CD4-positive, alpha-beta T cell treated with Interleukin-12 subunit alpha and Interleukin-12 subunit beta, for 1 hour (primary cell): ENCODE data around the gene TPRA1.
"Not testable (repeated sequence)": the region's sequence is repeated elsewhere in the genome, so short reads cannot be mapped to it uniquely, and the experiment has no call there.

Source experiments
- DNase-seq: peaks from one replicate; pipeline ENCODE4 v3.0.0-alpha.2; 2020

TPRA1 gene

DNA sequence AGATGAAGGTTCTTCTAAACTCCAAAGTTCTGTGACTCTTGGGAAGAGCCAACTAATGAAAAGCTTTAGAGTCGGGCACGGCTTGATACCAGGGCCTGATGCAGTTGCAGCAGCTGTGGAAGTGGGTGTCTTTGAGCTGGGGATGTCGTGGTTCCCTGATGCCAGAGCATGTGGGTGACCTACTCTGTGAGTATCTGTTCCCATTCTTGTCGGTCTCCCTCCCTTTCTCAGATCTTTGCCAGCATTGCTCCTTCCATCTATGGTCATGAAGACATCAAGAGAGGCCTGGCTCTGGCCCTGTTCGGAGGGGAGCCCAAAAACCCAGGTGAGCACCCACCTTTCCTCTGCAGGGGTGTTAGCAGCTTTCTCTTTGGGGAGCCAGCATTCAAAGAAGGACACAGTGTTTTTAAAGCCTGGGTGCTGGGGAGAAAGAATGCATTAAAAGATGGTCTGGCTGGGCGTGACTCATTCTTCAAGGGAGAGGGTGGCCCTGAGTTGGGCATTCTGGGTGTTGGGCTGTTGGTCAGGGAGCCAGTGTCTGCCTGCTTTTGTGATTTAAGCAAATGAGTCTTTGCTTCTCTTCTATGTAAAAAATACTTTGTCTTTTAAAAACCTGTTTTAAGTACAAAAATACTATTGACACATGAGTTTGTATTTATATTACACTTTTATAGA, 25.2 kb upstream of the TPRA1 start:
- no peak for DNase-seq

DNA sequence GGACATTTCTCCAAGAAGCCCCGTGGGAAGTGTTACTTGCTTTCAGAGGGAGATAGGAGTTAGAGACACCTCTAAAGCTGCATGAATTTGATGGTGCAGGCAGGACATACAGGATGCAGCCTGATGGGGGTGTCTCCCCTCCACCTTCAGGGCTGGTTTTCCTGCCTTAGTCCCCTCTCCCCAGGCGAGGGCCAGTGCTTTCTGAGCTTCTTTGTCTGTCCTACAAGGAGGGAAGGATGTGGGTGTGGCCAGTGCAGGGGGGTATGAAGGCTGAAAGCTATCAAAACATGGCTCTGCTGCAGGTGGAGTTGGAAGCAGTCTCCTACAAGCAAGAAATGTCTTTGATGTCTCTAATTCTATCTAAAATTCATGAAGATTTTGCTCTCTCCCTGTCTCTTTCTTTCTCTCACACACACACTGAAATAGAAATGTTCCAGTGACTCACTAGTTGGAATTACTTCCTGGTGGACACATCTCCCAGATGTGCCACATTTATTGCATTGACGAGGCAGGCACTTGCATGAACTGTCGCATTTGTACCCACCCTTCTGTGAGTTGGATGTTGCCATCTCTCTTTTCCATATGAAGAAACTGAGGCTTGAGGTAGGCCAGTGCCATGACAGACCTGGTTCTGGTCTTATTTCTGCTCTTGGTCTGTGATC, 24.5 kb upstream of the TPRA1 start:
- DNase-seq = no peak

- DNase-seq = no peak
Measured at GRCh38 chr3:127613406-127613805, 22.9 kb upstream of the TPRA1 start.

- DNase-seq = no peak
Measured at GRCh38 chr3:127612966-127613365, 22.4 kb upstream of the TPRA1 start.

- no peak for DNase-seq
Measured at GRCh38 chr3:127611251-127611650, 20.7 kb upstream of the TPRA1 start.

- no peak for DNase-seq
Measured at GRCh38 chr3:127610105-127610504, 19.6 kb upstream of the TPRA1 start.

DNA sequence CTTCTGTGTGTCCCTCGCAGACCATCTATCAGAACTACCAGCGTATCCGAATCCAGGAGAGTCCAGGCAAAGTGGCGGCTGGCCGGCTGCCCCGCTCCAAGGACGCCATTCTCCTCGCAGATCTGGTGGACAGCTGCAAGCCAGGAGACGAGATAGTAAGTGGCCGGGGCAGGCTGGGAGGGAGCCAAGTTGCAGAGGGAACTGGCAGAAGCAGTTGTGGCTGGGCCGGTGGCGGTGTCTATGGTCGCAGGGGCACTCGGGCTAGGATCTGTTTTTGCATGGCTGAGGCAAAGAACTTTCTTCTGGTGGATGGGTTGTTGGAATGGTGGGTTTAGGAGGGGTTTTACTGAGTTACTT, 17.8 kb upstream of the TPRA1 start:
- DNase-seq = no peak

DNA sequence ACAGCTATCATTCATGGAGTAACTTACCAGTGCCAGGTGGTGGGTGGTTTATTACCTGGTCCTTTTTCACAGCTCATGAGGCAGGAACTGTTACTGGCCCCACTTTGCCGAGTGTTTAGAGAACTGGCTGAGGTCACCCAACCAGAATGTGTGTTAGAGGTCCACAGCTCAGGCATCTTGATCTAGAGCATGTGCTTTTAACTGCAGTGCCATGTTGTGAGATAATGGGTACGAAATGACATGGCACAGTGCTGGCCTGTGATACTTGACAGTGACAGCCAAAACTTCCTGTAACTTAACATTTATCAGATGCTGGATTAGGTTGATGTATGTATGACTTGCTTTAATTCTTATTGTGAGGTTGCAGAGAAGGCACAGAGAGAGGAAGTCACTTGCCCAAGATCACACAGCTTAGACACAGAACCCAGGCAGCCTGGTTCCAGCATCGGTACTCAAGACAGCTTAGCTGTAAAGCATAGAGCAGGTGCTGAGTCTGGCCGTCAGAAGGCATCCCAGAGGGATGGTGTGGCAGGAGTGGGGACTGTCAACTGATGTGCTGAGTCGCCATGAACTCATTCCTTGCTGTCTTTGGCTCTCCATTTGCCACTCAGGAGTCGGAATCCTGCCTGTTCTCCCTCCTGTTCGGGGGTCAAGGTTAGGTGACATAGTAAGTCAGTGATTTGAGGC, 17.3 kb upstream of the TPRA1 start:
- no peak for DNase-seq

GRCh38 chr3:127606981-127607595, 16.6 kb upstream of the TPRA1 start:
- no peak for DNase-seq

GRCh38 chr3:127606086-127606805, 15.7 kb upstream of the TPRA1 start:
- DNase-seq = no peak

- DNase-seq = not testable (repeated sequence)
Measured at GRCh38 chr3:127605547-127605946, 15.0 kb upstream of the TPRA1 start.

- no peak for DNase-seq
Measured at GRCh38 chr3:127604546-127605165, 14.1 kb upstream of the TPRA1 start.

GRCh38 chr3:127604035-127604434, 13.5 kb upstream of the TPRA1 start:
- no peak for DNase-seq

DNA sequence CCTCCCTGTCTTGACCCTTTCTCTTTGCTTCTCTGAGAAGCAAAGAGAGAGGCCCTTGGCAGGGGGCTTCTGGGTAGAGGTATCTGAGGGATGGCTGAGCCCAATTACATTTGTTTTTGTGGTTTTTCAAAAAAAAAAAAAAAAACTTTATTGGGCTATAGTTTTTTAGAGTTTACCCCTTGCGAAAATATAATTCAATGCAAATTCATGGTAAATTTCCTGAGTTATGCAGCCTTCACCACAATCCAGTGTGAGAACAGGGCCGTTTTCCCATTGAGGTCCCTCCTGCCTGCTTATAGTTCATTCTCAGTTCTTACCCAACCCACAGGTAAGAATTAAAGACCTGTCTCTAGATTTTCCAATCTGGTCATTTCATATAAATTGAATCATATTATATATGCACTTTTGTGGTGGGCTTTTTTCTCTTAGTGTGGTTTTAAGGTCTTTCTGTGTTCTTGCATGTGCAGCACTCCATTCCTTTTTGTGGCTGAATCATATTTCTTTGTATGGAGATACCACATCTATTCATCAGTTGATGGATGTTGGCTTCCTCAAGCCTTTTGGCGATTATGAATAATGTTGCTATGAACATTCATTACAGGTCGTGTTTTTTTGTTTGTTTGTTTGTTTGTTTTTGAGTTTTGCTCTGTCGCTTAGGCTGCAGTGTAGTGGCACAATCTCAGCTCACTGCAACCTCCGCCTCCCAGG, 10.4 kb upstream of the TPRA1 start:
- no peak for DNase-seq

DNA sequence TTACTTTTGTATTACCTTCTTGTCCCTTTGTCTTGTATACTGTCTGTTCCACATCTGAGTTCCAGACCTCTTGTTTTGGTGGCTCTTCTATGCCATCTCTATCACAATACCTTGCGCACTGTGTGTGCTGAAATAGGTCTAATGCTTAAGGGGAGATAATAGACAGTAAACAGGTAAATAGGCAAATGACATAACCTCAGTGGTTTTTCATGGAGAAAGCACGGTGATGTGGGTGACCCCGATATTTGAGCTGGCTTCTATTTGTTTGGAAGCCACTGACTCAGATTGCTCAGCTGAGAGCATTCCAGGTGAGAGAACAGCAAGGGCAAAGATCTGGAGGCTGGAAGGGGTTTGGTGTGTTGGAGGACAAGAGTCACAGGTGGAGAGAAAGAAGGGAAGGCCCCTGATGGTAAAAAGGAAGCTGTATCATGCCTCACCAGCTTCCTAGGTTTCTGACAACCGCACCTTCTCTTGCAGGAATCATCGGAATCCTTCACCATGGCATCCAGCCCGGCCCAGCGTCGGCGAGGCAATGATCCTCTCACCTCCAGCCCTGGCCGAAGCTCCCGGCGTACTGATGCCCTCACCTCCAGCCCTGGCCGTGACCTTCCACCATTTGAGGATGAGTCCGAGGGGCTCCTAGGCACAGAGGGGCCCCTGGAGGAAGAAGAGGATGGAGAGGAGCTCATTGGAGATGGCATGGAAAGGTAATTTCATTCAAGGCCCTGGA, 8.5 kb upstream of the TPRA1 start:
- no peak for DNase-seq

DNA sequence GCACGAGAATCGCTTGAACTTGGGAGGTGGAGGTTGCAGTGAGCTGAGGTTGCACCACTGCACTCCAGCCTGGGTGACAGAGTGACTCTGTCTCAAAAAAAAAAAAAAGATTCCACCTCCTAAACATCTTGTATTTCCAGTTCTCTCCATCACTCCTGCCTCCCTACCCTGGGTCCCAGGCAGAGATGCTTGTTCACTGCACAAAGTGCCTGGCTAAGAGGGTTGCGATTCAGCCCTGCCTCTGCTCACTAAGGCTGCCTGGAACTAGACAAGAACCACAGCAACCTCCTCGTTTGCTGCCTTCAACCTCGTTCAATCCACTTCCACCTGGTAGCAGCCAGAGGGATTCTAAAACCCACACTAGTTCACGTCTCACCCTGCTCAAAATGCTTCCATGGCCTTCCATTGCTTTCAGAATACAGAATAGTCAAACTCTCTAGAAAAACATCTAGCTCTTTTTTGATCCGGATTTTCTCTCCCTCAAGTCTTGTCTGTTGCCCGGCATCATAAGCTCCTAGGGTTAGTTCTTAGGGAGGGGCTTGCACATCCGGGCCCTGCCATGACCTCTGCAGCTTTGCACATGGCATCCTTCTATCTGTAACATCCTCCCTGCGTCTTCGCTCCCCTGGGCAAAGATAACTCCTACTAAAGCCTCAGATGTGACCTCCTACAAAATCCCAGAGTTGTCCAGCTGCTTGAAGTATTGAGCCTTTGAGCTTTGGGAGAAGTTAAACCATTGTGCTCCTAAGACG, 6.7 kb upstream of the TPRA1 start:
- no peak for DNase-seq

- DNase-seq = no peak
Measured at GRCh38 chr3:127595303-127595702, 4.8 kb upstream of the TPRA1 start.

DNA sequence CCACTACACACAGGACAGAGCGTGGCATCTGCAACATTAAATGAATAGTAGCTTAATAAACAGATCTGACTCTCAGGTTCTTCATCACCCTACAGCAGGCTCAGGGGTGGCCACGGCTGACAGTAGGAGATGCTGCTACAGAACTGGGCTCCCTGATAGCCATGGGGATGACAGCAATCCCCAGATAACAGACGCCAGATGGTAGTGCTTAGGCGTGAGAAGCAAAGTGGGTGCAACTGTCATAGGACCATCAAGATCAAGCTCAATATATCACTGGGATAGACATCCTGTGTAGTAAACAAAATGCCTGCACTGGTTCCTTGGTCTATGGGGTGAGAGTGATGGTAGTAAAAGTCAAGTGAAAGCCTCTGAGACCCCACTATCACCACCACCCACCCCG, 2.6 kb upstream of the TPRA1 start:
- DNase-seq = no peak

DNA sequence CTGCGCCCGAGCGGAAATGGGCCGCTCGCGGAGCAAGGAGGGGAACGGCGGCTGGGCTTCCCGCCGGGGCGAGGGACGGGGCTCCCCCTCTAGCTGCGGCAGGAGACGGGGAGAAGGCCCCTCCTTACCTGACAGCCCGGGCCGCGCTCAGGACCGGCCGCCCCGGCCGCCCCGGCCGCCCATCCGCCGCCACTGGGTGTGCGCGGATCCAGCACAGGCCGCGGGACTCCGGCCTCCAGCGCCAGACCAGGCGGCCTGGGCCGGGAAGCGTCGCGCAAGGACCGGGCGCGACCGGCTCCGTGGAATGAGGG, 296 bp downstream of the TPRA1 start:
- no peak for DNase-seq

GRCh38 chr3:127589600-127590281, 792 bp downstream of the TPRA1 start:
- no peak for DNase-seq
